GM21576 (cell line): ENCODE measurements around the gene PRKCE.

Source experiments
- ATAC-seq: cut with Tn5 transposase; IDR thresholded peaks from one replicate; pipeline ENCODE4 v1.9.1; 2021; ENCODE audit warnings: mild to moderate bottlenecking, moderate library complexity; ENCODE audit not compliant: unreplicated experiment

Gene PRKCE

GRCh38 chr2:46062637-46063412, 411.4 kb downstream of the PRKCE start:
- no peak for ATAC-seq

GRCh38 chr2:46064396-46064795, 412.9 kb downstream of the PRKCE start:
- ATAC-seq: no peak

GRCh38 chr2:46065152-46065551, 413.7 kb downstream of the PRKCE start:
- no peak for ATAC-seq

GRCh38 chr2:46066116-46066515, 414.6 kb downstream of the PRKCE start:
- no peak for ATAC-seq

GRCh38 chr2:46066601-46067000, 415.1 kb downstream of the PRKCE start:
- no peak for ATAC-seq

- ATAC-seq: no peak
Measured at GRCh38 chr2:46067062-46067461, 415.6 kb downstream of the PRKCE start.

DNA sequence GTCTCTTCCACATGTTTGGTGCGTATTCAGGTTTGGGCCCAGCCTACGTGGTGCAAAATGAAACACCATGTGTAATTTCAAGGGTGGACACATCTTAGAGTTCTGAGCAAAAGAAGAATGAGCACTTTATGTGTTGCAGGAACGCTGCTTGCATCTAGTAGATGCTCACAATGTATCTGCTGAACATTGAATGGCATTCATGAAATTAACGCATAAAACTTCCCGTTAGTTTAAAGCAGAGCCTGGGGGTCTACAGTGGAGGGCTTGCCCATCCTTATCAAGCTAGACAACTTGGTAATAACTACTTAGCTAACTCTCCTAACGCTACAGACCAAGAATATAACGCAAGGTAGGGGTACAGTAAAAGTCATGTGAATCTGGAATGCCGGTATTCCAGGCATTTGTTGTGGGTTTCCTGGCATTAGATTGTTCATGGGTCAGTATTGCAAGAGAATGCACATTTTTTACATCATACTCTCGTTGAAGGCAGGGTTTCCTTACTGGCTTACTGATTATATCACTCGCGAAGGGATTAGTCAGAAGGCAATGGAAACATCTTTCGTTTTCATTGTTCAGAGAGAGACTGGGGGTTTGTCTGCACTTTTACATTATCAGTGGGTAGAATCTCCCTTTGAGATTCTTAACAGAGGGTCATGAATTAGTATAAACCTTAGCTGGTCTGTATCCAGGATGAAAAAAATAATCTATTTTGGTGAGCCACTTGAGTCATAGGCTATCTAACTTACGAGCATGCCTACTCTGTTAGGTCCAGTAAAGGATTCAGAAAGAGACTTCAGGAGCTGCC, 416.2 kb downstream of the PRKCE start:
- no peak for ATAC-seq

- no peak for ATAC-seq
Measured at GRCh38 chr2:46068636-46069035, 417.2 kb downstream of the PRKCE start.

GRCh38 chr2:46071074-46071473, 419.6 kb downstream of the PRKCE start:
- no peak for ATAC-seq

- ATAC-seq: no peak
Measured at GRCh38 chr2:46072101-46072820, 420.8 kb downstream of the PRKCE start.

GRCh38 chr2:46073540-46074046, 422.1 kb downstream of the PRKCE start:
- ATAC-seq: no peak

DNA sequence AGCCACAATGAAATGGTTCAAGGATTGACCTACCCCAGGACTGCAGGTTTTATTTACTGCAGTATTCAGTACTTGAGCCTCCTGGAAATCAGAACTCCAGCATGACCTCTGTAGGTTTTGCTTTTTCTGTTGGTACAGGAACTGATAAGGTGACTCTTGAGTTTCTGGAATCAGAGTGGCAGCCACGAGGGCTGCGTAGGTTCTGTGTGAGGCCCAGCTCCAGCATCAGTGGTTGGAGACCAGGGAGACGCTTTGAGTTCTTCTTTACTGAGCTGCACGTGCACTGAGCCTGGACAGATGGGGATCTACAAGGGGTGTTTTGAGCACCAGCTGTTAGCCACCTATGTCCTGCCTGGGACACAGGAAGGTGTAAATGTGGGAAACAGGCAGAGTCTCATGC, 423.0 kb downstream of the PRKCE start:
- ATAC-seq: no peak

DNA sequence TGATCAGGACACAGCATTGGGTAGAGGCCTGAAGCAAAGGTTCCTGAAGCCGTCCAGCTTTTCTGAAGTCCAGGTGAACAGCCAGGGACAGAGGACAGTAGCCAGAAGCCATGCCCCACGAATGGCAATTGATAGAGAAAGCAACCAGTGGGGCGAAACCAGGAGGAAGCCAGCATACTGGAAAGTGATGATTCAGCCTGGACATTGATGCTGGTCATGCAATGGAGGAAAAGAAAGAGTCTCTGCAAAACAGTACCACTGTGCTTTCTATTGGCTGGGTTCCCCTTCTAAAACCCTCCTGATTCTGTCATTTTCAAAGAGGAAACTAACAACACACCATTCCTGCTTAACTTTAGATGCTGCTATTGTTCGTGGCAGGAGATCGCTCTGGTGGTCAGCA, 424.4 kb downstream of the PRKCE start:
- ATAC-seq: no peak

- no peak for ATAC-seq
Measured at GRCh38 chr2:46076251-46076650, 424.8 kb downstream of the PRKCE start.

GRCh38 chr2:46076875-46077274, 425.4 kb downstream of the PRKCE start:
- ATAC-seq: no peak

- ATAC-seq: no peak
Measured at GRCh38 chr2:46077522-46078107, 426.1 kb downstream of the PRKCE start.

DNA sequence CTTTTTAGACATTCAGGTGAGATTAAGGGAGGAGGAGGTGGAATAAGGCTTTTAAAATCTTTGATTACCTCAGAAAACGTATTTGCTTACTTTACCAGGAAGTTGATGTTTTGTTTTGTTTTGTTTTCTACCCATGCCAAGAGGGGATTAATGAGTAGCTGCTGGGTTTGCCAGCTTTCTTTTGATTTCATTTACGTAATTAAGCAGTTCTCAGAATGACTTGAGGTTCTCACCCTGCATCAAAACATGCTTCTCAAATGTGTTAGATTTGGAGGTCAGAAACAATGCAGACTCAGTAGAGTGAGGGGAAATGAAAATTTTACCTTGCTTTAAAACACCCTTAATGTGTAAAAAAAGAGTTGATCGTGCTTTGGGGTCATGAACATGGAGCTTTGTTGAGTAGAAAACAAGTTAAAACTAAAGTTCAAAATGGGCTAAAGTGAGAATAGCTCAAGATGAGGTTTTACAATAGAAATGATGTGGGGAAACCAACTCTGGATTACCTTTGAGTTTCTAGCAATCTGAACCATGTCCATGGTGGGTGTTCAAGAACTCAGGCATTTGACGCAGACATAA, 428.6 kb downstream of the PRKCE start:
- no peak for ATAC-seq

DNA sequence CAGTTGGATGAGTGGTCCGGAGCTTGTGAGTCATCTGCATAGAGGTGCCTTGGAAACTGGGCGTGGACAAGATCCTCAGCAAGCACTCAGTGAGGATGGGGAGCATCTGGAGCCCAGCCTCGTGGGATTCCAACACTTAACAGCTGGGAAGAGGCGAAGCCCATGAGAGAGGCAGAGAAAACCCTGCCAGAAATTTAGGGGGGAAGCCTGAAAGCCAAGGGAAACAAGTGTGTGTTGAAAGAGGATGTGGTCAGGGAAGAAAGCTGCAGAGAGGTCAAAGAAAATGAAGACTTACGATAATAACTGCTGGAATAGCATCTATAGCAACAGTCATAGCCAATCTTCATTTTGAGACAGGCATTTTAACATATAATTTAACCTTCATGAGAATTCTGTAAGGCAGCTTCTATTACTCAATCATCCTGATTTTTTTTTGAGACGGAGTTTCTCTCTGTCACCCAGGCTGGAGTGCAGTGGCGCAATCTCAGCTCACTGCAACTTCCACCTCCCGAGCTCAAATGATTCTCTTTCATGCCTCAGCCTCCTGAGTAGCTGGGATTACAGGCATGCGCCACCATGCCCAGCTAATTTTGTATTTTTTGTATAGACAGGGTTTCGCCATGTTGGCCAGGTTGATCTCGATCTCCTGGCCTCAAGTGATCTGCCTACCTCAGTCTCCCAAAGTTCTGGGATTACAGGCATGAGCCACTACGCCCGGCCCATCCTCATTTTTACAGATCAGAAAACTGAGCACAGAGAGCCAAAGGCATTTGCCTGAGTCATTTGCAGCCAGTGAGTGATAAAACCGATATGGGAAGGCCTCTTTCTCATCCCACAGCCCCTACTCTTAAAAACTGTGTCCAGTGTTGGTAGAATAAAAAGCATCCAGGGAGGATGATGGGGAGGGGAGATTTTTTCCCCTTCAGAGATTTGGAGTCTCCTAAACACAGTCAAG, 431.3 kb downstream of the PRKCE start:
- ATAC-seq: no peak

- no peak for ATAC-seq
Measured at GRCh38 chr2:46086578-46087070, 435.1 kb downstream of the PRKCE start.
